Measurements from ENCODE around the gene ABCD4.
"Not testable (repeated sequence)": the region's sequence is repeated elsewhere in the genome, so short reads cannot be mapped to it uniquely, and the experiment has no call there.

The ABCD4 gene

GRCh38 chr14:74348241-74348734 lies 45.6 kb upstream of the ABCD4 start, which contains the start of gene VRTN:
VRTN (plus strand) TSS chr14:74348471; CDS start chr14:74356784, 8,313 bp downstream.
- no peak within 1 kb of the TSS for H3K4me3 ChIP-seq (ENCODE audit: low read depth, low read length)
- no peak within 1 kb of the TSS for H3K27ac ChIP-seq

GRCh38 chr14:74347795-74348100 lies 45.0 kb upstream of the ABCD4 start:
- TF ChIP-seq CTCF (IDR thresholded peaks at IDR 0.05; ENCODE audit: low read depth, low read length), result no peak
- DNase-seq, result no peak
- Histone ChIP-seq H3K36me3 (no peaks in the 10 kb centered on the region), H3K27ac (no peak overlapping the region), H3K4me3 (ENCODE audit: low read depth, low read length) (no peak overlapping the region), H3K27me3 (ENCODE audit: insufficient read depth, low read depth, severe bottlenecking) (no peaks in the 10 kb centered on the region), H3K9me3 (ENCODE audit: severe bottlenecking) (no peaks in the 10 kb centered on the region)

More at GRCh38 chr14:74348241-74348734, 45.6 kb upstream of the ABCD4 start, which contains the start of gene VRTN:
- TF ChIP-seq CTCF (IDR thresholded peaks at IDR 0.05; ENCODE audit: low read depth, low read length), result no peak
- no peaks in the 10 kb centered on the region for H3K36me3 ChIP-seq
- no peak for DNase-seq
- no peaks in the 10 kb centered on the region for H3K27me3 ChIP-seq (ENCODE audit: insufficient read depth, low read depth, severe bottlenecking)
- no peaks in the 10 kb centered on the region for H3K9me3 ChIP-seq (ENCODE audit: severe bottlenecking)

GRCh38 chr14:74347097-74347794 lies 44.5 kb upstream of the ABCD4 start:
- Histone ChIP-seq H3K27me3 (ENCODE audit: insufficient read depth, low read depth, severe bottlenecking) (no peaks in the 10 kb centered on the region), H3K9me3 (ENCODE audit: severe bottlenecking) (no peaks in the 10 kb centered on the region), H3K36me3 (no peaks in the 10 kb centered on the region), H3K27ac (no peak overlapping the region), H3K4me3 (ENCODE audit: low read depth, low read length) (no peak overlapping the region)
- no peak for TF ChIP-seq CTCF (IDR thresholded peaks at IDR 0.05; ENCODE audit: low read depth, low read length)
- DNase-seq, result no peak

GRCh38 chr14:74346341-74346740 lies 43.6 kb upstream of the ABCD4 start:
- Histone ChIP-seq H3K27ac (no peak overlapping the region), H3K4me3 (ENCODE audit: low read depth, low read length) (no peak overlapping the region), H3K9me3 (ENCODE audit: severe bottlenecking) (no peaks in the 10 kb centered on the region), H3K27me3 (ENCODE audit: insufficient read depth, low read depth, severe bottlenecking) (no peaks in the 10 kb centered on the region), H3K36me3 (no peaks in the 10 kb centered on the region)
- no peak for DNase-seq
- TF ChIP-seq CTCF (IDR thresholded peaks at IDR 0.05; ENCODE audit: low read depth, low read length), result no peak

GRCh38 chr14:74333909-74334308 lies 31.2 kb upstream of the ABCD4 start:
- Histone ChIP-seq H3K27ac (no peak overlapping the region), H3K9me3 (ENCODE audit: severe bottlenecking) (no peaks in the 10 kb centered on the region), H3K36me3 (no peaks in the 10 kb centered on the region), H3K4me3 (ENCODE audit: low read depth, low read length) (no peak overlapping the region), H3K27me3 (ENCODE audit: insufficient read depth, low read depth, severe bottlenecking) (no peaks in the 10 kb centered on the region)
- DNase-seq, result no peak
- no peak for TF ChIP-seq CTCF (IDR thresholded peaks at IDR 0.05; ENCODE audit: low read depth, low read length)

GRCh38 chr14:74329950-74330552 lies 27.3 kb upstream of the ABCD4 start:
- not testable (repeated sequence) for H3K27me3 ChIP-seq (ENCODE audit: insufficient read depth, low read depth, severe bottlenecking); H3K36me3 ChIP-seq; H3K27ac ChIP-seq; DNase-seq; H3K4me3 ChIP-seq (ENCODE audit: low read depth, low read length); H3K9me3 ChIP-seq (ENCODE audit: severe bottlenecking)
